A673 (cell line): ENCODE measurements around the gene C10orf143.

Source experiments
- CTCF ChIP-seq: fragments of 300-800, 200-600 bp; sonication (generic); conservative IDR thresholded peaks from 2 replicates; pipeline ENCODE4 v1.5.1; 2017; ENCODE audit warnings: low read depth, mild to moderate bottlenecking, antibody characterized with exemption, low read length, moderate library complexity, mixed read lengths
- EZH2 ChIP-seq: fragments of 200-600 bp; sonication (generic); IDR thresholded peaks from 2 replicates; pipeline ENCODE4 v1.6.1; 2017; ENCODE audit warnings: borderline replicate concordance, low read depth, mild to moderate bottlenecking, mixed read lengths, antibody characterized with exemption, low read length; ENCODE audit not compliant: poor library complexity, severe bottlenecking

DNA sequence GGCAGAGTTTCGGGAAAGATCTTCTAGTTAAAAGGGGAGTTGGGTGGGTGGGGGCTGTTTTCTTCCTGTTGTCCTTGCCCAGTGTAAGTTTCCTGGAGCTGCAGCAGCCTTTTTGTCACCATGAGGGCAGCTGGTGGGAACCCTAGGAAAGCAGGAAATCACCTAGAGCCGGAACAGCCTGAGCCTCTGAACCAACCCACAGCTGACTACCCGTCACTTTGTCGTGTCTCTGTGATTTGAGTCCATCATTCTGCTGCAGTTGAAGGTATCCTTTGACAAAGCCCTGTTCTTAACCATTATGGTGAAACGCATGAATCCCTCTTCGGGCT lies 1.2 kb upstream of the C10orf143 start:
- TF ChIP-seq CTCF (no peak), EZH2 (no peak)
